HepG2 (cell line): ENCODE results near the gene ACTG2. TPM values are rescaled to one million over a fixed set of nuclear protein-coding genes. Genes with fewer than 3 reads are reported as not detected.

Experiments used
- ATAC-seq: fragments of 200-7000 bp; cut with Tn5 transposase; 3 replicates; pipeline ENCODE4 v1.9.1; 2020; ENCODE audit warnings: mild to moderate bottlenecking, moderate library complexity
- BruUV-seq: library from RNA; stranded (reverse); fragments of 400-500 nt; replicated peaks from 2 replicates; lab custom pipeline; 2021; lab: Mats Ljungman, UMichigan
- CTCF ChIA-PET: fragments of 300-600 bp; formaldehyde crosslinking; extraction: SDS; loops from one replicate; lab custom pipeline; 2021; ENCODE audit warnings: low total read pairs, inconsistent platforms, low intra/inter-chr PET ratio; lab: Yijun Ruan, JAX
- POLR2A ChIA-PET: fragments of 350-600 bp; sonication (Branson Sonifier 250); formaldehyde crosslinking; loops from one replicate; lab custom pipeline; 2020; ENCODE audit warnings: antibody characterized with exemption, inconsistent platforms; lab: Yijun Ruan, JAX
- DNase-seq: peaks from one replicate; pipeline ENCODE4 v3.0.0-alpha.2; 2015; ENCODE audit warnings: low spot score
- FAIRE-seq: peaks from 3 replicates; lab custom pipeline; 2011; peaks lifted over from hg19 to GRCh38; lab: Jason Lieb, UNC
- H2AFZ ChIP-seq: one replicate; pipeline ENCODE4 v1.6.1; 2011; ENCODE audit warnings: low read length, inconsistent platforms
- H3K27ac ChIP-seq: fragments of 300-600 bp; 3 replicates; pipeline ENCODE4 v1.8.0; 2011; ENCODE audit warnings: mixed run types, mild to moderate bottlenecking, mixed read lengths, low read length, inconsistent platforms; ENCODE audit not compliant: insufficient read depth; ENCODE audit errors: extremely low read length
- H3K27me3 ChIP-seq, 2 experiments: fragments of 200-600 bp in 1 of 2; 2 replicates in 1 of 2; 3 replicates in 1 of 2; pipeline versions ENCODE4 v1.6.0 to v1.8.0; 2011; ENCODE audit warnings: low read length in 2 of 2, mild to moderate bottlenecking in 2 of 2, moderate library complexity in 2 of 2, inconsistent platforms in 1 of 2; ENCODE audit not compliant: insufficient read depth in 2 of 2, control insufficient read depth in 1 of 2
- H3K36me3 ChIP-seq, 2 experiments: fragments of 200-600 bp in 1 of 2; replicated peaks in 1 of 2; 2 replicates in 1 of 2; 3 replicates in 1 of 2; pipeline versions ENCODE4 v1.5.1 to v1.8.0; 2011; ENCODE audit warnings: low read length in 2 of 2, inconsistent platforms in 1 of 2; ENCODE audit not compliant: insufficient read depth in 2 of 2, control insufficient read depth in 1 of 2
- H3K4me1 ChIP-seq: 2 replicates; pipeline ENCODE4 v1.5.1; 2012; ENCODE audit warnings: low read length, inconsistent platforms; ENCODE audit not compliant: insufficient read depth
- H3K4me2 ChIP-seq: 2 replicates; pipeline ENCODE4 v1.6.0; 2011; ENCODE audit warnings: low read depth, low read length, inconsistent platforms
- H3K4me3 ChIP-seq, 3 experiments: fragments of 200-600 bp in 1 of 3; sonication (generic), shearing (Covaris generic) in 1 of 3; replicated peaks in 1 of 3; 2 replicates each; pipeline ENCODE4 v1.5.1; 2011 to 2016; ENCODE audit warnings: low read length in 3 of 3, inconsistent platforms in 2 of 3, low read depth in 2 of 3, mild to moderate bottlenecking in 2 of 3, control low read depth in 1 of 3, mixed read lengths in 1 of 3; ENCODE audit not compliant: insufficient read depth in 1 of 3
- H3K79me2 ChIP-seq: one replicate; pipeline ENCODE4 v1.6.1; 2011; ENCODE audit warnings: low read length, inconsistent platforms; ENCODE audit not compliant: insufficient read depth
- H3K9ac ChIP-seq: 2 replicates; pipeline ENCODE4 v1.6.0; 2011; ENCODE audit warnings: mild to moderate bottlenecking, low read depth, low read length, inconsistent platforms; ENCODE audit not compliant: insufficient read depth
- H3K9me3 ChIP-seq: 2 replicates; pipeline ENCODE4 v1.5.1; 2012; ENCODE audit warnings: mild to moderate bottlenecking, low read length
- H4K20me1 ChIP-seq: 2 replicates; pipeline ENCODE4 v1.6.0; 2011; ENCODE audit warnings: inconsistent platforms, mild to moderate bottlenecking, low read length, moderate library complexity; ENCODE audit not compliant: insufficient read depth
- BORCS8-MEF2B ChIP-seq: sonication (generic); formaldehyde crosslinking; IDR thresholded peaks from 2 replicates; pipeline ENCODE4 v1.8.0; 2022; ENCODE audit warnings: mild to moderate bottlenecking, missing genetic modification reagents
- CBFB ChIP-seq: sonication (generic); formaldehyde crosslinking; IDR thresholded peaks from 2 replicates; pipeline ENCODE4 v1.4.0; 2020; ENCODE audit warnings: missing genetic modification reagents
- IKZF1 ChIP-seq: fragments of 450-650 bp; IDR thresholded peaks from 2 replicates; pipeline ENCODE4 v1.7.1; 2016
- NR2F6 ChIP-seq, 2 experiments: IDR thresholded peaks; 2 replicates each; pipeline ENCODE4 v1.6.1; 2016; ENCODE audit warnings: antibody characterized with exemption in 1 of 2, mild to moderate bottlenecking in 1 of 2
- PCBP2 ChIP-seq: fragments of 200-400 bp; formaldehyde crosslinking; optimal IDR thresholded peaks from 2 replicates; pipeline ENCODE3; 2018; ENCODE audit warnings: low read length, low read depth; ENCODE audit not compliant: poor library complexity, severe bottlenecking
- SRSF9 ChIP-seq: fragments of 200-400 bp; formaldehyde crosslinking; IDR thresholded peaks from 2 replicates; pipeline ENCODE4 v1.6.1; 2018; ENCODE audit warnings: borderline replicate concordance, mild to moderate bottlenecking, low read depth, low read length; ENCODE audit not compliant: insufficient read depth, poor library complexity, severe bottlenecking
- ZFAT ChIP-seq: sonication (generic); formaldehyde crosslinking; conservative IDR thresholded peaks from 2 replicates; pipeline ENCODE4 v1.8.1; 2023; ENCODE audit warnings: missing genetic modification reagents, inconsistent platforms
- ZFP36L1 ChIP-seq: sonication (generic); formaldehyde crosslinking; IDR thresholded peaks from 2 replicates; pipeline ENCODE4 v1.8.0; 2022; ENCODE audit warnings: mild to moderate bottlenecking, missing genetic modification reagents, moderate library complexity
- ZFP41 ChIP-seq: sonication (generic); formaldehyde crosslinking; IDR thresholded peaks from 2 replicates; pipeline ENCODE4 v1.4.0; 2020; ENCODE audit warnings: mild to moderate bottlenecking, missing genetic modification reagents, borderline replicate concordance
- ZNF121 ChIP-seq: sonication (generic); formaldehyde crosslinking; IDR thresholded peaks from 2 replicates; pipeline ENCODE4 v1.5.0; 2020; ENCODE audit warnings: mild to moderate bottlenecking, missing genetic modification reagents
- ZNF746 ChIP-seq: sonication (generic); formaldehyde crosslinking; IDR thresholded peaks from 2 replicates; pipeline ENCODE4 v1.8.0; 2022; ENCODE audit warnings: mild to moderate bottlenecking, missing genetic modification reagents
- ZNF749 ChIP-seq: sonication (generic); formaldehyde crosslinking; IDR thresholded peaks from 2 replicates; pipeline ENCODE4 v1.8.0; 2022; ENCODE audit warnings: mild to moderate bottlenecking, missing genetic modification reagents, moderate library complexity, borderline replicate concordance
- ZNF768 ChIP-seq: sonication (generic); formaldehyde crosslinking; IDR thresholded peaks from 2 replicates; pipeline ENCODE4 v1.4.0; 2020; ENCODE audit warnings: missing genetic modification reagents
- ZNF773 ChIP-seq: sonication (generic); formaldehyde crosslinking; IDR thresholded peaks from 2 replicates; pipeline ENCODE4 v1.4.0; 2020; ENCODE audit warnings: missing genetic modification reagents, borderline replicate concordance
- ZNF841 ChIP-seq: sonication (generic); formaldehyde crosslinking; IDR thresholded peaks from 2 replicates; pipeline ENCODE4 v1.8.1; 2023; ENCODE audit warnings: missing genetic modification reagents, borderline replicate concordance
- WGBS: methylation state at CpG from one replicate; pipeline ENCODE4 v1.1.6; 2017; ENCODE audit warnings: low lambda C conversion rate; 5-methylcytosine and 5-hydroxymethylcytosine counted together
- in situ Hi-C: cut with HindIII; loops from 2 replicates; pipeline ENCODE4 v1.10.0; 2017; ENCODE audit warnings: low pct_unique_long_range_greater_than_20kb; ENCODE audit not compliant: extremely low pct_ligation_motif_present
- intact Hi-C: fragments of 100-400 bp; cut with micrococcal nuclease; formaldehyde crosslinking; loops from one replicate; pipeline ENCODE4 v1.10.0; 2022; ENCODE audit not compliant: unreplicated experiment
- polyA plus RNA-seq, 8 experiments: library from polyadenylated mRNA; depleted of rRNA in 3 of 8; stranded (reverse) in 7 of 8; unstranded in 1 of 8; fragments of >200 nt; fragmentation: Illumina TruSeq in 4 of 8; extraction: Trizol in 4 of 8; gene quantifications; 2 replicates each; pipeline versions ENCODE4 v1.2.1 to v1.2.3, GENCODE V29; 2011 to 2016; ENCODE audit warnings: low read depth in 4 of 8, missing spikeins in 1 of 8, mixed read lengths in 1 of 8; ENCODE audit not compliant: insufficient read depth in 1 of 8
- total RNA-seq, 5 experiments: library from RNA; depleted of rRNA; stranded (reverse); fragments of >200 nt; fragmentation: Illumina TruSeq; extraction: Trizol; gene quantifications; 2 replicates each; pipeline ENCODE4 v1.2.3, GENCODE V29; 2016; ENCODE audit warnings: low read depth in 1 of 5
- TF ChIP-seq, protein P1 (sequence below): sonication (generic); formaldehyde crosslinking; IDR thresholded peaks from 2 replicates; pipeline ENCODE4 v1.5.0; 2020; ENCODE audit warnings: missing genetic modification reagents
- TF ChIP-seq, protein P2 (sequence below): sonication (generic); formaldehyde crosslinking; IDR thresholded peaks from 2 replicates; pipeline ENCODE4 v1.5.1; 2020; ENCODE audit warnings: mild to moderate bottlenecking, missing genetic modification reagents, moderate library complexity
- TF ChIP-seq, protein P3 (sequence below), 2 experiments: sonication (generic) in 1 of 2; formaldehyde crosslinking in 1 of 2; IDR thresholded peaks; 2 replicates each; pipeline versions ENCODE4 v1.4.0 to v1.6.1; 2016 to 2020; ENCODE audit warnings: borderline replicate concordance in 1 of 2, low read depth in 1 of 2, mild to moderate bottlenecking in 1 of 2, missing genetic modification reagents in 1 of 2

The ACTG2 gene
- total and polyA plus RNA-seq, 2 of the 13 experiments (the other 11 are each of a cell fraction or from before 2014, with no cell fraction given), result 0.13 TPM; not detected in 1

GRCh38 chr2:73917296-73917695 lies 24.5 kb downstream of the ACTG2 start:
- H4K20me1 ChIP-seq, result no peaks in the 10 kb centered on the region
- FAIRE-seq (no peak), ATAC-seq (no peak), DNase-seq (no peak)
- H3K4me3 ChIP-seq, result no peak overlapping the region
- H3K27ac ChIP-seq, result no peak overlapping the region
- intact Hi-C loops, result no loop called here
- peaks cover 11% of the 10 kb centered on the region; the same call in 1 of the 2 replicates for H3K4me1 ChIP-seq
- H3K9ac ChIP-seq, result no peak overlapping the region
- in situ Hi-C loops, result no loop called here
- no peak overlapping the region for H3K4me2 ChIP-seq
- POLR2A ChIA-PET, result no interaction called here
- H3K9me3 ChIP-seq, result no peaks in the 10 kb centered on the region
- CTCF ChIA-PET, result no interaction called here
- H3K79me2 ChIP-seq, result no peaks in the 10 kb centered on the region
- no peak overlapping the region for H2AFZ ChIP-seq
- 5% methylated on average over 2 of the region's 2 CpGs for WGBS
- BruUV-seq, result no TSS peak
- no peaks in the 10 kb centered on the region for H3K36me3 ChIP-seq
- peaks cover 2 to 8% of the 10 kb centered on the region in 2 experiments; a peak in 2 of 5 replicates for H3K27me3 ChIP-seq
- TF ChIP-seq SRSF9, result no peak
- TF ChIP-seq CBFB (CRISPR knock-in tag), result no peak
- no peak for TF ChIP-seq ZNF773 (CRISPR knock-in tag)
- TF ChIP-seq, protein P1, sequence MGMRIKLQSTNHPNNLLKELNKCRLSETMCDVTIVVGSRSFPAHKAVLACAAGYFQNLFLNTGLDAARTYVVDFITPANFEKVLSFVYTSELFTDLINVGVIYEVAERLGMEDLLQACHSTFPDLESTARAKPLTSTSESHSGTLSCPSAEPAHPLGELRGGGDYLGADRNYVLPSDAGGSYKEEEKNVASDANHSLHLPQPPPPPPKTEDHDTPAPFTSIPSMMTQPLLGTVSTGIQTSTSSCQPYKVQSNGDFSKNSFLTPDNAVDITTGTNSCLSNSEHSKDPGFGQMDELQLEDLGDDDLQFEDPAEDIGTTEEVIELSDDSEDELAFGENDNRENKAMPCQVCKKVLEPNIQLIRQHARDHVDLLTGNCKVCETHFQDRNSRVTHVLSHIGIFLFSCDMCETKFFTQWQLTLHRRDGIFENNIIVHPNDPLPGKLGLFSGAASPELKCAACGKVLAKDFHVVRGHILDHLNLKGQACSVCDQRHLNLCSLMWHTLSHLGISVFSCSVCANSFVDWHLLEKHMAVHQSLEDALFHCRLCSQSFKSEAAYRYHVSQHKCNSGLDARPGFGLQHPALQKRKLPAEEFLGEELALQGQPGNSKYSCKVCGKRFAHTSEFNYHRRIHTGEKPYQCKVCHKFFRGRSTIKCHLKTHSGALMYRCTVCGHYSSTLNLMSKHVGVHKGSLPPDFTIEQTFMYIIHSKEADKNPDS (CRISPR knock-in tag), result no peak
- TF ChIP-seq, protein P2, sequence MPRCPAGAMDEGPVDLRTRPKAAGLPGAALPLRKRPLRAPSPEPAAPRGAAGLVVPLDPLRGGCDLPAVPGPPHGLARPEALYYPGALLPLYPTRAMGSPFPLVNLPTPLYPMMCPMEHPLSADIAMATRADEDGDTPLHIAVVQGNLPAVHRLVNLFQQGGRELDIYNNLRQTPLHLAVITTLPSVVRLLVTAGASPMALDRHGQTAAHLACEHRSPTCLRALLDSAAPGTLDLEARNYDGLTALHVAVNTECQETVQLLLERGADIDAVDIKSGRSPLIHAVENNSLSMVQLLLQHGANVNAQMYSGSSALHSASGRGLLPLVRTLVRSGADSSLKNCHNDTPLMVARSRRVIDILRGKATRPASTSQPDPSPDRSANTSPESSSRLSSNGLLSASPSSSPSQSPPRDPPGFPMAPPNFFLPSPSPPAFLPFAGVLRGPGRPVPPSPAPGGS (CRISPR knock-in tag), result no peak
- TF ChIP-seq ZFP41, result no peak
- TF ChIP-seq BORCS8-MEF2B (CRISPR knock-in tag), result no peak
- no peak for TF ChIP-seq ZNF749 (CRISPR knock-in tag)
- no peak for TF ChIP-seq ZNF768 (CRISPR knock-in tag)
- TF ChIP-seq ZNF121 (CRISPR knock-in tag), result no peak
- no peak for TF ChIP-seq ZFP36L1 (CRISPR knock-in tag)
- no peak for TF ChIP-seq ZNF841 (CRISPR knock-in tag)
- TF ChIP-seq, protein P3, sequence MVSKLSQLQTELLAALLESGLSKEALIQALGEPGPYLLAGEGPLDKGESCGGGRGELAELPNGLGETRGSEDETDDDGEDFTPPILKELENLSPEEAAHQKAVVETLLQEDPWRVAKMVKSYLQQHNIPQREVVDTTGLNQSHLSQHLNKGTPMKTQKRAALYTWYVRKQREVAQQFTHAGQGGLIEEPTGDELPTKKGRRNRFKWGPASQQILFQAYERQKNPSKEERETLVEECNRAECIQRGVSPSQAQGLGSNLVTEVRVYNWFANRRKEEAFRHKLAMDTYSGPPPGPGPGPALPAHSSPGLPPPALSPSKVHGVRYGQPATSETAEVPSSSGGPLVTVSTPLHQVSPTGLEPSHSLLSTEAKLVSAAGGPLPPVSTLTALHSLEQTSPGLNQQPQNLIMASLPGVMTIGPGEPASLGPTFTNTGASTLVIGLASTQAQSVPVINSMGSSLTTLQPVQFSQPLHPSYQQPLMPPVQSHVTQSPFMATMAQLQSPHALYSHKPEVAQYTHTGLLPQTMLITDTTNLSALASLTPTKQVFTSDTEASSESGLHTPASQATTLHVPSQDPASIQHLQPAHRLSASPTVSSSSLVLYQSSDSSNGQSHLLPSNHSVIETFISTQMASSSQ (IDR thresholded peaks at IDR 0.05; ENCODE audit: low read depth), result no peak
- TF ChIP-seq, protein P3 (CRISPR knock-in tag; IDR thresholded peaks at IDR 0.05; ENCODE audit: borderline replicate concordance), result no peak
- TF ChIP-seq ZFAT (CRISPR knock-in tag), result no peak
- TF ChIP-seq IKZF1, result no peak
- no peak for TF ChIP-seq ZNF746
- TF ChIP-seq PCBP2, result no peak
- TF ChIP-seq NR2F6 (IDR thresholded peaks at IDR 0.05), result no peak
- TF ChIP-seq NR2F6 (CRISPR knock-in tag; IDR thresholded peaks at IDR 0.05), result no peak
